Loucy (cell line): Measurements from ENCODE around the gene OR1F1.
"Not testable (repeated sequence)": the region's sequence is repeated elsewhere in the genome, so short reads cannot be mapped to it uniquely, and the experiment has no call there.

ENCODE experiments used
- EZH2phosphoT487 ChIP-seq: fragments of 200-600 bp; IDR thresholded peaks from 2 replicates; pipeline ENCODE4 v1.6.1; 2018; ENCODE audit warnings: antibody characterized with exemption, mild to moderate bottlenecking, moderate library complexity, borderline replicate concordance
- TF ChIP-seq, protein P1 (sequence below): fragments of 200-600 bp; sonication (generic); conservative IDR thresholded peaks from 2 replicates; pipeline ENCODE4 v1.5.1; 2014; ENCODE audit warnings: mild to moderate bottlenecking, antibody characterized with exemption, low read length

DNA sequence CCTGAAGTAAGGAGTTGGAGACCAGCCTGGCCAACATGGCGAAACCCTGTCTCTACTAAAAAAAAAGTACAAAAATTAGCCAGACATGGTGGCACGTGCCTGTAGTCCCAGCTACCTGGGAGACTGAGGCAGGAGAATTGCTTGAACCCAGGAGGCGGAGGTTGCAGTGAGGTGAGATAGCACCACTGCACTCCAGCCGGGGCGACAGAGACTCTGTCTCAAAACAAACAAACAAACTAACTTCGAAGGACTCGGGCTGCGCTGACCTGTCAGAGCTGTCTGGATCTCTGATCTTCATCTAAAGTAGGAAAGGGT, 5.8 kb upstream of the OR1F1 start:
- TF ChIP-seq, protein P1, sequence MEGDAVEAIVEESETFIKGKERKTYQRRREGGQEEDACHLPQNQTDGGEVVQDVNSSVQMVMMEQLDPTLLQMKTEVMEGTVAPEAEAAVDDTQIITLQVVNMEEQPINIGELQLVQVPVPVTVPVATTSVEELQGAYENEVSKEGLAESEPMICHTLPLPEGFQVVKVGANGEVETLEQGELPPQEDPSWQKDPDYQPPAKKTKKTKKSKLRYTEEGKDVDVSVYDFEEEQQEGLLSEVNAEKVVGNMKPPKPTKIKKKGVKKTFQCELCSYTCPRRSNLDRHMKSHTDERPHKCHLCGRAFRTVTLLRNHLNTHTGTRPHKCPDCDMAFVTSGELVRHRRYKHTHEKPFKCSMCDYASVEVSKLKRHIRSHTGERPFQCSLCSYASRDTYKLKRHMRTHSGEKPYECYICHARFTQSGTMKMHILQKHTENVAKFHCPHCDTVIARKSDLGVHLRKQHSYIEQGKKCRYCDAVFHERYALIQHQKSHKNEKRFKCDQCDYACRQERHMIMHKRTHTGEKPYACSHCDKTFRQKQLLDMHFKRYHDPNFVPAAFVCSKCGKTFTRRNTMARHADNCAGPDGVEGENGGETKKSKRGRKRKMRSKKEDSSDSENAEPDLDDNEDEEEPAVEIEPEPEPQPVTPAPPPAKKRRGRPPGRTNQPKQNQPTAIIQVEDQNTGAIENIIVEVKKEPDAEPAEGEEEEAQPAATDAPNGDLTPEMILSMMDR = not testable (repeated sequence)
- not testable (repeated sequence) for TF ChIP-seq EZH2phosphoT487
